GM12878 (cell line): ENCODE data around the gene TNIP1. TPM values are rescaled to one million over a fixed set of nuclear protein-coding genes. Genes with fewer than 3 reads are reported as not detected.
A peak's percentile ranks its signal among the peaks of the same experiment; 100 is the strongest.

ENCODE experiments used
- ATAC-seq: fragments of 200-7000 bp; cut with Tn5 transposase; 3 replicates; pipeline ENCODE4 v1.9.1; 2020; ENCODE audit warnings: mild to moderate bottlenecking, moderate library complexity
- BruUV-seq: library from RNA; stranded (reverse); fragments of 400-500 nt; replicated peaks from 2 replicates; lab custom pipeline; 2021; lab: Mats Ljungman, UMichigan
- CTCF ChIA-PET: fragments of 300-600 bp; sonication (Branson Sonifier 250); formaldehyde crosslinking; extraction: SDS; loops from one replicate; lab custom pipeline; 2021; ENCODE audit warnings: inconsistent platforms; lab: Yijun Ruan, JAX
- POLR2A ChIA-PET: fragments of 350-600 bp; formaldehyde crosslinking; extraction: SDS; loops from one replicate; lab custom pipeline; 2021; ENCODE audit warnings: inconsistent platforms; lab: Charles Lee
- RAD21 ChIA-PET: fragments of 300-600 bp; sonication (Branson Sonifier 250); formaldehyde crosslinking; loops from one replicate; lab custom pipeline; 2023; ENCODE audit warnings: antibody characterized with exemption; ENCODE audit not compliant: unreplicated experiment; lab: Charles Lee
- SMC1A ChIA-PET: fragments of 300-600 bp; sonication (Branson Sonifier 250); formaldehyde crosslinking; loops from one replicate; lab custom pipeline; 2023; ENCODE audit not compliant: unreplicated experiment, uncharacterized antibody; lab: Charles Lee
- DNase-seq: peaks from one replicate; pipeline ENCODE4 v3.0.0-alpha.2; 2011; ENCODE audit warnings: low read depth, low spot score
- FAIRE-seq: peaks from 3 replicates; lab custom pipeline; 2011; peaks lifted over from hg19 to GRCh38; lab: Jason Lieb, UNC
- H2AFZ ChIP-seq: 2 replicates; pipeline ENCODE4 v1.6.0; 2011; ENCODE audit warnings: low read depth, low read length, control low read depth; ENCODE audit not compliant: control insufficient read depth
- H3K27ac ChIP-seq: 2 replicates; pipeline ENCODE4 v1.5.1; 2011; ENCODE audit warnings: control low read depth; ENCODE audit not compliant: control insufficient read depth, insufficient read depth
- H3K27me3 ChIP-seq, 2 experiments: replicated peaks in 1 of 2; 2 replicates each; pipeline versions ENCODE4 v1.6.0 to v1.6.1; 2011; ENCODE audit warnings: low read length in 1 of 2; ENCODE audit not compliant: control insufficient read depth in 2 of 2, insufficient read depth in 2 of 2
- H3K36me3 ChIP-seq, 2 experiments: 2 replicates each; pipeline ENCODE4 v1.5.1; 2011; ENCODE audit warnings: low read length in 1 of 2; ENCODE audit not compliant: control insufficient read depth in 2 of 2, insufficient read depth in 2 of 2
- H3K4me1 ChIP-seq: 2 replicates; pipeline ENCODE4 v1.6.1; 2011; ENCODE audit warnings: mild to moderate bottlenecking, low read length, moderate library complexity, mixed read lengths; ENCODE audit not compliant: control insufficient read depth, insufficient read depth
- H3K4me2 ChIP-seq: 2 replicates; pipeline ENCODE4 v1.6.0; 2011; ENCODE audit warnings: control low read depth; ENCODE audit not compliant: control insufficient read depth, insufficient read depth
- H3K4me3 ChIP-seq: fragments of 200-600 bp; sonication (generic); 2 replicates; pipeline ENCODE4 v1.5.1; 2016
- H3K79me2 ChIP-seq: 2 replicates; pipeline ENCODE4 v1.6.0; 2011; ENCODE audit warnings: low read length; ENCODE audit not compliant: control insufficient read depth, insufficient read depth
- H3K9ac ChIP-seq: 2 replicates; pipeline ENCODE4 v1.8.0; 2011; ENCODE audit warnings: low read length, control low read depth, mixed read lengths; ENCODE audit not compliant: control insufficient read depth, insufficient read depth
- H3K9me3 ChIP-seq: replicated peaks from 3 replicates; pipeline ENCODE4 v1.5.1; 2011; ENCODE audit warnings: mild to moderate bottlenecking, low read length; ENCODE audit not compliant: control insufficient read depth, insufficient read depth
- H4K20me1 ChIP-seq: 2 replicates; pipeline ENCODE4 v1.6.0; 2011; ENCODE audit not compliant: control insufficient read depth, insufficient read depth
- E4F1 ChIP-seq: fragments of 450-650 bp; IDR thresholded peaks from 2 replicates; pipeline ENCODE4 v1.6.1; 2018; ENCODE audit warnings: borderline replicate concordance, mild to moderate bottlenecking; ENCODE audit not compliant: partially characterized antibody
- RCOR1 ChIP-seq: conservative IDR thresholded peaks from 2 replicates; pipeline ENCODE4 v1.6.1; 2012; ENCODE audit warnings: low read depth, low read length, improper control_type of control experiment
- SUZ12 ChIP-seq: fragments of 200-600 bp; sonication (generic); IDR thresholded peaks from one replicate; pipeline ENCODE4 v1.6.1; 2018; ENCODE audit warnings: antibody characterized with exemption, mild to moderate bottlenecking; ENCODE audit not compliant: unreplicated experiment
- WGBS: methylation state at CpG from one replicate; pipeline ENCODE4 v1.1.6; 2016; ENCODE audit warnings: low lambda C conversion rate; ENCODE audit not compliant: insufficient replicate concordance, insufficient coverage; ENCODE audit errors: missing lambda C conversion rate; 5-methylcytosine and 5-hydroxymethylcytosine counted together
- in situ Hi-C: fragments of 300-500 bp; cut with MboI; formaldehyde crosslinking; loops from 9 replicates; pipeline ENCODE4 v1.14.3; 2018; ENCODE audit warnings: mixed read lengths
- intact Hi-C: fragments of 100-400 bp; cut with micrococcal nuclease; formaldehyde crosslinking; loops from one replicate; pipeline ENCODE4 v1.14.2; 2022; ENCODE audit not compliant: unreplicated experiment
- polyA plus RNA-seq, 11 experiments: library from polyadenylated mRNA; depleted of rRNA in 4 of 11; unstranded in 6 of 11; stranded (reverse) in 5 of 11; fragments of >200 nt; fragmentation: Nextera tagmentation in 4 of 11; fragmentation: Illumina TruSeq in 1 of 11; extraction: Ambion mirVana in 4 of 11; extraction: Trizol in 1 of 11; gene quantifications; 1 replicate in 1 of 11; 2 replicates in 10 of 11; pipeline versions ENCODE4 v1.2.1 to v1.2.3, GENCODE V29; 2011 to 2016; ENCODE audit warnings: inconsistent platforms in 2 of 11, missing spikeins in 2 of 11, low read depth in 1 of 11
- total RNA-seq, 4 experiments: library from RNA; depleted of rRNA in 3 of 4; stranded (reverse); fragments of >200 nt in 3 of 4; fragmentation: Illumina TruSeq in 1 of 4; extraction: Trizol in 1 of 4; gene quantifications; 2 replicates each; pipeline versions ENCODE4 v1.2.1 to v1.2.3, GENCODE V29; 2013 to 2021

TNIP1 gene
- total and polyA plus RNA-seq, 10 of the 15 experiments (the other 5 are each of a cell fraction or from before 2014, with no cell fraction given), result 4.4 to 279 (median 150) TPM

DNA sequence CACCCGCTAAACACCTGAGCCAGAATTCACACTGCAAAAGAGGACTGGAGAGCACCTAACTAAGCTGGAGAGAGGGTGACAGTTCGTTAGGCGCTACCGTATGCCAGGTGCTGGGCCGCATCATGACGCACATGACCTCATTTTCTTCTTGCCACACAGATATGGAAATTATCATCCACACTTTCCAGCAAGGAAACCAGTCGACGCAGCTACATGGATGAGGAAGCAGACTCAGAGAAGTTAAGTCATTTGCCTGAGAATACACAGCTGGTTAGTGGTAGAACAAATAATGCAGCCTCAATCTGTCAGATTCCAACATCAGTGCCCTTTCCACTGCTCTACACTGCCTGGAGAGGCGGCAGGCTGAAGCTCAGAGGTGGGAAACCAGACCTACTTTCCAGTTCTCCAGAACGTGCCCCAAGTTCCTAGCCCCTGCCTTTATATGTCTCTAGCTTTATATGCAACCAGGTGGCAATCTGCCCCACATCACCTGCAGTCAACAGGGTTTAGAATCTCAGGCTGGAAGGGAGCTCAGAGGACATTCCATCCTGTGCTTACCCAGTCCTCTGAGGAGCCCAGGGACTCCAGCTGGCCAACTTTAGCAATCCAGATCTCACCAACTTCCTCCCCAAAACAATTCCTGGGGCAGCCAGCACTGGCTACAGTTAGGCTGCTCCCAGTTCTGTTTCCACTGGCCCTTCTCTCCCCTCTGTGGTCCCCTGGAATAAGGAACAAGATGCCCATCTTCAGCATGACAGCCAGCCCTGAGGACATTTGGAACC lies 8.8 kb downstream of the TNIP1 start:
- Histone ChIP-seq H3K79me2 (peaks cover 99% of the 10 kb centered on the region), H3K9me3 (no peaks in the 10 kb centered on the region; the same call in 2 of the 3 replicates), H3K4me3 (no peak overlapping the region), H3K4me1 (peaks cover 70% of the 10 kb centered on the region), H3K27ac (no peak overlapping the region), H4K20me1 (peaks cover 46% of the 10 kb centered on the region), H3K36me3 (peaks cover 30 to 61% of the 10 kb centered on the region in 2 experiments), H3K9ac (0 out of 2 replicates have a peak overlapping the region, but pooled peaks have one; percentile 19), H3K4me2 (peak overlapping the region; percentile 19; the same call in 1 of the 2 replicates), H2AFZ (no peak overlapping the region), H3K27me3 (no peaks in the 10 kb centered on the region)
- TF ChIP-seq SUZ12, result no peak
- TF ChIP-seq E4F1, result no peak
- TF ChIP-seq RCOR1, result no peak
- ChIA-PET RAD21 (interaction anchor here (0.8 to 1.7 kb wide), 5 partner anchors 12 to 44 kb away, joined by 3 to 5 read pairs (median 3); no protein-coding TSS in a partner anchor), POLR2A (interaction anchor here (0.6 to 4.6 kb wide), 7 partner anchors 10 to 75 kb away, joined by 3 to 20 read pairs (median 4); no protein-coding TSS in a partner anchor), CTCF (interaction anchor here (1.0 to 5.0 kb wide), 7 partner anchors 9 to 93 kb away, joined by 3 to 49 read pairs (median 4); partner anchors contain the start of gene TNIP1), SMC1A (interaction anchor here (0.7 to 10.8 kb wide), 11 partner anchors 10 to 93 kb away, joined by 3 to 97 read pairs (median 5); no protein-coding TSS in a partner anchor)
- in situ Hi-C loops, result no loop called here
- intact Hi-C loops, result no loop called here
- ATAC-seq (no peak), DNase-seq (no peak), FAIRE-seq (no peak)
- BruUV-seq, result no TSS peak
- 53% methylated on average over 10 of the region's 10 CpGs for WGBS
